A673 (cell line): ENCODE data around the gene CDRT4.

Source experiments
- EZH2 ChIP-seq: fragments of 200-600 bp; sonication (generic); IDR thresholded peaks from 2 replicates; pipeline ENCODE4 v1.6.1; 2017; ENCODE audit warnings: borderline replicate concordance, low read depth, mild to moderate bottlenecking, mixed read lengths, antibody characterized with exemption, low read length; ENCODE audit not compliant: poor library complexity, severe bottlenecking
- TF ChIP-seq, protein P1 (sequence below): fragments of 300-800, 200-600 bp; sonication (generic); conservative IDR thresholded peaks from 2 replicates; pipeline ENCODE4 v1.5.1; 2017; ENCODE audit warnings: low read depth, mild to moderate bottlenecking, antibody characterized with exemption, low read length, moderate library complexity, mixed read lengths

DNA sequence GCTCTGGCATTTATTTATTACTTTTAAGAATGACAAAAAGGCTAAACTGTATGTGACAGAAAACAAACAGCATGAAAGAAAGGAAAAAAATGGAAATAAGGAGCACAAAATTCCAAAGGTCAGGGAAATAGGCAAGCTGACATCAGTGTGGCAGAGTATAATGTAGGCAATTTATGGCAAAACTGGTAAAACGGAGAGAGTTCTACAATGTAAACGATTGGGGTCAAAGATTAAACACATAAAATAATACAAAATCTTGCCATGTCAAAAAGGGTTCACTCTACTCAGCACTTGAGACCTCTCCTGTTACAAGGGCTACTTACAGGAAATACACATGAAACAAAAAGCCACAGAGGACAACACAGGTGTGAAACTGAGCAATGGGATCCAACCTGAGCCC lies 47.0 kb upstream of the CDRT4 start:
- TF ChIP-seq, protein P1, sequence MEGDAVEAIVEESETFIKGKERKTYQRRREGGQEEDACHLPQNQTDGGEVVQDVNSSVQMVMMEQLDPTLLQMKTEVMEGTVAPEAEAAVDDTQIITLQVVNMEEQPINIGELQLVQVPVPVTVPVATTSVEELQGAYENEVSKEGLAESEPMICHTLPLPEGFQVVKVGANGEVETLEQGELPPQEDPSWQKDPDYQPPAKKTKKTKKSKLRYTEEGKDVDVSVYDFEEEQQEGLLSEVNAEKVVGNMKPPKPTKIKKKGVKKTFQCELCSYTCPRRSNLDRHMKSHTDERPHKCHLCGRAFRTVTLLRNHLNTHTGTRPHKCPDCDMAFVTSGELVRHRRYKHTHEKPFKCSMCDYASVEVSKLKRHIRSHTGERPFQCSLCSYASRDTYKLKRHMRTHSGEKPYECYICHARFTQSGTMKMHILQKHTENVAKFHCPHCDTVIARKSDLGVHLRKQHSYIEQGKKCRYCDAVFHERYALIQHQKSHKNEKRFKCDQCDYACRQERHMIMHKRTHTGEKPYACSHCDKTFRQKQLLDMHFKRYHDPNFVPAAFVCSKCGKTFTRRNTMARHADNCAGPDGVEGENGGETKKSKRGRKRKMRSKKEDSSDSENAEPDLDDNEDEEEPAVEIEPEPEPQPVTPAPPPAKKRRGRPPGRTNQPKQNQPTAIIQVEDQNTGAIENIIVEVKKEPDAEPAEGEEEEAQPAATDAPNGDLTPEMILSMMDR: no peak
- TF ChIP-seq EZH2: no peak
